ENCODE data around the gene ODC1.

Gene ODC1

DNA sequence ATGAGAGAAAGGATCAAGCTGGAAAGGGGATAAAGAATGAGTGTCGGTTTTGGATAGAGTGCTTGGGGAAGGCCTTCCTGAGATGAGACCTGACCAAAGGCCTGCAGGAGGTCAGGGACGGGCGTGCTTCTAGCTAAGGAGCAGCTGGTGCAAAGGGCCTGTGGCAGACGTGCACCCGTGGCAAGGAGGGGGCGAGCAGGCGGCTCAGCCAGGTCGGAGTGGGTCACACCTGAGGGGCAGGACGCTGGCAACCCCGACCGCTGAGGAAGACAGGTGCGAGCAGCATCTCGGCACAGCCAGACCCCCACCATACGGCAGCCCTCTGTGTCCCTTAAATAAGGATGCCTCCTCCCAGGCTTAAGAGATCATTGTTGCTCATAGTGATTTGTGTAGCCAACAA lies 48.1 kb downstream of the ODC1 start:
- DNase-seq (ENCODE audit: low spot score): no peak

DNA sequence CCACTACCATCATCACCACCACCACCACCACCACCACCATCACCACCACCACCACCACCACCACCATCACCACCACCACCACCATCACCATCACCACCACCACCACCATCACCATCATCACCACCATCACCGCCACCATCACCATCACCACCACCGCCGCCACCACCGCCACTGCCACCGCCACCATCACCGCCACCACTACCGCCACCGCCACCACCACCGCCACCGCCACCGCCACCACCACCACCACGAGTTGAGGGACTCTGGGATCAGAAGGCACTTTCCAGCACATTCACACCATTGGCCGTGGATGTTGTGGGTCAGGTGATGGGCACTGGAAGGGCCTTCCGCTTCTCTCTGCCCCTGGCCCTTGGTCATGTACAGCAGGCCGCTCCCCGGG lies 48.8 kb downstream of the ODC1 start:
- no peak for DNase-seq (ENCODE audit: low spot score)

DNA sequence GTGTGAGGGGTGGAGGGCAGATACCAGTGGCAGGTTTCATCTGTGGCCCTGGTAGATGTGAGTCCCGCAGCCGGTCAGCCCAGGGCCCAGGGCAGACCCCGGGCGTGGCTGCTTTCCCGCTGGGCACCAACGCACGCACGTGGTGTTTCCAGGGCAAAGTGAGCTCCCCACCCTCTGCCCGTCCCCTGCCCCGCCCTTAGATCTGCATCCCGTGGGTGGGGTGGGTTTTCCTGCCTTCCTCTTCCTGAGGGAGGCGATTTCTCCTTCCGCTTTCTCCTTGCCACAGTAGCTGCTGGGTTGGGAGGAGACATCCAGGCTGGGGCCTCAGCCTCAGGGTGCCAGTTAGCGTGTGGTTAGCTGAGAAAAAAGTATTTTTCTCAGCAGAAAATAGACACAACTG lies 49.6 kb downstream of the ODC1 start:
- DNase-seq (ENCODE audit: low spot score): no peak

DNA sequence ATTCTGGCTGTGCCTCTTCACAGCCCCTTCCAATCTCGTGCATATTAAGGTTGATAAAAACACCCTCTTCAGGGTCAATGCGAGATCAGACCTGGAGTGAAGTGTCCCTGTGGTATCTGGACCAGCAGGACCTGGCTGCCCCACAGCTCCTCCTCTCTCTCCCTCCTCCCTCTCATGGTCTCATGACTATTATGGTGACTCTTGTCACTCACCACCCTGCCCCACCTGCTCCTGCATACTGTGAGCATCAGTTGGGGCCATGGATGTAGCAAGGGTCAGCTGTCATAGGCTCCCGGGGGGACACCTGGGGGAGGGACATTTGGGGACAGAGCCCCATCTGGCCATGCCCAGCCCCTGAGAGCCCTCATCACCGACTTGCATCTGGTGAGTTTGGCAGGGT lies 50.2 kb downstream of the ODC1 start:
- no peak for DNase-seq (ENCODE audit: low spot score)

DNA sequence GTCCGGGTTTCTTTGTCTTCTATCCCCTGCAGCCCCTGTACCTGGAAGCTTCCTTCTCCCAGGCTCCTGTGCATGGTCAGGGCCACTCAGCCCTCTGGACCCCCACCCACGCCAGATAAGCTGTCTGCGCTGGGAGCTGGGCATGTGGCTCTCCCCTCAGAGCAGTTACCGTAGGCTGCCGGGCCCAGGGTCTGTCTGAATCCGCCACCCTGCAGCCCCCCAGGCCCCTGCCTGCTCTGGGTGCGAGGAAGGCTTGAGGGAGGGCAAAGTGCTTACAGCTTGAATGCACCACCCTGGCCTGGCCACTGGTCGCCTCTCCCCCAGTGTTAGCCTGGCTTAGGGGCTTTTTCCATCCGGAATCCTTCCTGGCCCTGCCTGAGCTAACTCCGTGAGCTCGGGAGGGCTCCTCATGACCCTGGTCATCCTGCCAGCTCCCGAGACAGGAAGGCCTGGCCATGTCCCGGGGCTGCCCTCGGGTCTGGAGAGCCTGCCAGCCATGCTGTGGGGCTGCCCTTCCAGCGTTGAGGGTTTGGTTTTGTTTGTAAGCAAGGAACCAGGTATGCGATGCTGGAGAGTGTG lies 50.7 kb downstream of the ODC1 start:
- no peak for DNase-seq (ENCODE audit: low spot score)

DNA sequence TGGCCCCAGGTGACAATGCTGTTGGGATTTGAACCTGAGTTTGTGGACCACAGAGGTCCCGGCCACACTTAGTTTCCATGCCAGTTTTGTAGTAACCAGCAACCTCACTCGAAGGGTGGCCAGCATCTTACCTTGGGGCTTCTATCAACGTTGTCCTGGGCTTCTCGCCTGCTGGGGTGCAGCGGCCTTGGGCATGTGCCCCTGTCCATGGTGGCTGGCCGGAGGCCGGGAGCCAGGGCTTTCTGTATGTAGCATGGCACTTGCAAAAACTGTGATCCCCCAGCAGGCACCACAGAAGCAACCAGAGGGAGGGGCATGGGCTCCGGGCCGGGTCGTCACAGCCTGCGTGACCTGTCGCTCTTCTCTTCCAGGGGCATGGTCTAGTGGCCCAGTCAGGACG lies 51.7 kb downstream of the ODC1 start:
- no peak for DNase-seq (ENCODE audit: low spot score)

DNA sequence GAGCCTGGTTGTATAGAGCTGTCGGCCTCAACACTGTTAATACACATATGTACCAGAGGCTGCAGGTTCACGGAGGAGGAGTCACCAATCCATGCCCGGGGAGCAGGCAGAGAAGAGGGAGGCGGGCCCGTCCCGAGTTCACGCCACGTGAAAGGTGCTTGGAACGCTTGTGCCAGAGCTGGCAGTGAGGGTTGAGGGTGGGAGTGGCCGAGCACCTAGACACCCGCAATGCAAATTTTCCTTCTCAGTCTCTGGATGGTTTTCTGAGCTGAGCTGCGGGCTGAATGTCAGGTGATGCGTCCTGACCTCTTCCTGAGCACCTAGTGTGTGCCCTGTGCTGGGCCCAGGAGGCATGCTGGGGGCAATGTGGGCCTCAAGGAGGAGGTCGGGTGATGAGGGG lies 52.2 kb downstream of the ODC1 start:
- DNase-seq (ENCODE audit: low spot score): no peak

DNA sequence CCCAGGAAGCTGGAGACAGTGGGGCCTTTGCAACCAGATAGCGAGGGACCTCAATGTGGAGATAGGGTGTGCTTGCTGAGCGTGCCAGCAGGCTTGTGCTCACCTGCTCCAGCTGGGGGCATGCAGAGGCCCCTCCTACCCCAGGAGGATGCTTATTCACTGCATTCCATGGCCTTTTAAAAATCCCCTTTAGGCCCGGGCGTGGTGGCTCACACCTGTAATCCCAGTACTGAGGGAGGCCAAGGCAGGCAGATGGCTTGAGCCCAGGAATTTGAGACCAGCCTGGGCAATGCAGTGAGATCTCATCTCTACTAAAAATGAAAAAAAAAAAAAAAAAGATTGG lies 54.5 kb downstream of the ODC1 start:
- no peak for DNase-seq (ENCODE audit: low spot score)

DNA sequence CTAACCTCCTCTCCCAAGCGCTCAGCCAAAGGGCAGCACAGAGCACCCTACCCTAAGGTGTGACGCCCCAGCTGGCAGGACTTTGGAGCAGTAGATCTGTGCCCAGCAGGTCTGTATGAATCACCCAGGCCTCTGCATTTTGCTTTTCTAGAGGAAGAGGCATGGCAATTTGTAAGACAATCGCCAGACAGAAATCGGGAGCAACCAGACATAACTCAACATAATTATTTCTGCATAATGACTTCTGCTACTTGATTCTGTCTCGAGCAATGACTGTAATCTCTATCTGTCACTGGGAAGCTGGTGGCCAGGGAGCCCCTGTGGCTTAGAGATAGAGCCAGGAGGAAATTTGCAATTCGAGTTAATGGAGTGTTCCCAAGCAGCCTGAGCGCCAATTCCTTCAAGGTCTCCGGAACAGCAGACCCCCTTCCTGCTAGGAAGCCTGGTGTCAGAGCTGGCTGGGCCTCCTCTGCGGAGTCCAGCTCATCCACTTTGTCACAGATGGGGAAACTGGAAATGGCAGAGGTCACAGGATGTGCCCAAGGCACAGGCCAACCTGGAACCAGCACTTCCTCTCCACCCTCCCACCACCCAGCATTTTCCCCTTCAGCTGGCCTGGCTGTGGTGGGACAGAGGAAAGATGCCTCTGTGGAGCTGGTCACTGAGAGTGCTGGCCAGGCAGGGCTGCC lies 55.0 kb downstream of the ODC1 start:
- DNase-seq (ENCODE audit: low spot score): no peak

DNA sequence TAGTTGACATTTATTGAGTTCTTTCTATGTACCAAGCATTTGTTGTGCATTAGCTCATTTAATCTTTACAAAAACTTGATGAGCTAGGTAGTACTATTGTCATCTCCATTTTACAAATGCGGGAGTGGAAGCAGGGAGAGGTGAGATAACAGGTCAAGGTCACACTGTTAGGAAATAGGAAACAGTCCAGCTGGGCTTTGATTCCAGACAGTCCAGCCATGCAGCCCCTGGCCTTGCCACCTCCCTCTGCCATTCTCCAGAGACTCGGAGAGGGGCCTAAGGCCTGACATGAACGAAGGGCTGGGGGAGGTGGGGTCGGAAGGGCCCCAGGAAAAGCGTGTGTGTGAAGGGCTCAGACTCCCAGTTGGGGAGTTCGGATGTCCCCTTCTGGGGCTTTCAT lies 55.6 kb downstream of the ODC1 start:
- no peak for DNase-seq (ENCODE audit: low spot score)

DNA sequence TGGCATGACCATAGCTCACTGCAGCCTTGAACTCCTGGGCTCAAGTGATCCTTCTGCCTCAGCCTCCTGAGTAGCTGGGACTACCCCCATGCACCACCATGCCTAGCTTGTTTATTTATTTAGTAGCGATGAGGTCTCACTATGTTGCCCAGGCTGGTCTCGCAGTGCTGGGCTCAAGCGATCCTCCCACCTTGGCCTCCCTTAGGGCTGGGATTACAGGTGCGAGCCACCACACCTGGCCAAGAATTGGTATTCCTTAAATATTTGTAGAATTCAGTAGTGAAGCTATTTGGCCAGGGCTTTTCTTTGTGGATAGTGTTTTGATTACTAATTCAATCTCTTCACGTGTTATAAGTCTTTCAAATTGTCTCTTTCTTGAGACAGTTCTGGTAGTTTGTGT lies 56.0 kb downstream of the ODC1 start:
- no peak for DNase-seq (ENCODE audit: low spot score)

DNA sequence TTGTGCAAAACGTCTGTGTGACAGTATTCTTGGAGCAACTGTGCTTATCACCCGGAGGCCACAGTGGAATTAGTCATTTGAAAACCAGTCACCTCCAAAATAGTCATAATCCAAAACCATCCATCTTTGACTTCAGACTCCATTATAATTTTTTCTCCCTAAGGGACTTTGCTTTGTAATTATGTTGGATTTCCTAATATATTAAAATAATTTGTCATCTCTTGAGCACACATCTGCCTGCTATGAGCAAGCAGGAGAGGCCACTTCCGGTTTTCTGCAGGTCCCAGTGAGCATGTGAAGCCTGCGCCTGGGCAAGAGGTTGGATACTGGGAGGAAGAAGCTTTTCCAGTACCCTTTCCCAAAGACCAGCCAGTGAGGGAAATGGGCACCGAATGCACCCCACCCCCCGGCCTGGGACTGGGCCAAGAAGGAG lies 57.7 kb downstream of the ODC1 start:
- DNase-seq (ENCODE audit: low spot score): no peak
